GM19099 (cell line): ENCODE results near the gene AVL9.

Source experiments
- POLR2A ChIP-seq: IDR thresholded peaks from 3 replicates; pipeline ENCODE4 v1.6.1; 2011; ENCODE audit warnings: low read depth; ENCODE audit not compliant: insufficient read length; ENCODE audit errors: extremely low read depth

Gene AVL9

DNA sequence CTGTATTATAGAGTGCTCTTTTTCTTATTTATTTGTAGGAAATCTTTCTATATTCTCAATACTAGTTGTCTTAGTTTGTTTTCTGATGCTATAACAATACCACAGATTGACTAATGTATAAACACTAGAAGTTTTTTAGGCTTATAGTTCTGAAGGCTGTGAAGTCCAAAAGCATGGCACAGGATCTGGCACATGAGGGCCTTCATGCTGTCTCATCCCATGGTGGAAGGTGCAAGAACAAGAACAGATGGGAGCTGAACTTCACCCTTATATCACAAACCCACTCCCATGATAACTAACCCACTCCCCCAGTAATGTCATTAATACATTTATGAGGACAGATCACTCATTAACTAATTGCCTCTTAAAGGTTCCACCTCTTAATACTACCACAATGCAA lies 109.7 kb downstream of the AVL9 start:
- TF ChIP-seq POLR2A: no peak

DNA sequence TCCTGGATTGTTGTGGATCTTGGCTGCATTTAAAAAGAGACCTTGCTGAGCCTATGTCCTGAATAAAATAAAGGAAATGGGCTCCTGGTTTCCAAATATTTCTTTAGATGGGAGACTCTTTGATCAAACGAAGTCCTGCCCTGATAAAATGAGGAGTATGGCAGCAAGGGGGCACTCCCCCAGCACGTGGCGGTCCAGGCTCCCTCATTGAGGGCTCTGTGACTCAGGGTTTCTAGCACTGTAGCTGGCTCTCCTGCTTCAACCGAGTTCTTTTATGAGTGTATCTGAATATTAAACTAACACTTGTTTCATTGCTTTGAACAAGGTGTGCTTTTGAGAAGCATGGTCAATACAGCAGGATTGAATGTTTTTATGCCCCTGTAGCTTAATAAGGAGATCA lies 114.2 kb downstream of the AVL9 start:
- no peak for TF ChIP-seq POLR2A

DNA sequence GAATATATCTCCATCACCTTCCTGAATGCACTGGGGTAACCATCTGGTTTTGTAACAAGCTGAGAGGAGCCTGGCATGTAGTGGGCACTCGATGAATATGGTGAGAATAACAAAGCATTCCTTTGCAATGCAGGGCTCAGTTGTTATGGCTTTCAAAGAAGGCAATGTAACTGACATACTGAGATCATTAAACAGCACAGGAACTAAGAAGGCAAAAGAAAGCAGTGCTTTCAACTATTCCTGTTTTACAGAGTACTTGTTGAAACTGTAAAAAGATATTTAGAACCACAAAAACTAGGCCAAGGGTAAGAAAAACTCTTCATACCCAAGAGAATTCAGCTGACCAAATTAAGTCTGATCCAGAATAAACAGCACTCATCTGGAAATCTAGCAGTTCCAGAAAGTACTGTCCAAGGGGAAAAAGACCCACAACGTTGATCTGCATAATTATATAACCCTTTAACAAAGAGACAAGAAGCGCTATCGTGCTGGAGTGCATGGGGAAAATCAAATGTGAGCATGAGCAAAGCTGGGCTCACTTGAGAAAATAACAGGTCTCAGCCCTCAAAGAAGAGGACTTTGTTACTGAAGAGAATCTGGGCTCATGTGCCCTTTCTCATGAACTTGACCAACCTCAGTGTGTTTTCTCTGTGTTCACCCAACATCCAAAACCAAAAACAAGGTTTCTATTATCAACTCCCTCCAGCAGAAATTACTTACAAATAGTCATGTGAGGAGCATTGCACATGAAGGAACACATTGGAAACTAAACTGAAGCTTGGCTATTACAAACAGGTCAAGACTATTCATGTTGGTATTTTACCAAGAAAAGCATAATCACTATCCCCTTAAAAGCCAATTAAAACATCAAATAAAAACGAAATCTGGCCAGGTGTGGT lies 116.2 kb downstream of the AVL9 start:
- TF ChIP-seq POLR2A: no peak

GRCh38 chr7:32616625-32617024 lies 121.3 kb downstream of the AVL9 start:
- no peak for TF ChIP-seq POLR2A

DNA sequence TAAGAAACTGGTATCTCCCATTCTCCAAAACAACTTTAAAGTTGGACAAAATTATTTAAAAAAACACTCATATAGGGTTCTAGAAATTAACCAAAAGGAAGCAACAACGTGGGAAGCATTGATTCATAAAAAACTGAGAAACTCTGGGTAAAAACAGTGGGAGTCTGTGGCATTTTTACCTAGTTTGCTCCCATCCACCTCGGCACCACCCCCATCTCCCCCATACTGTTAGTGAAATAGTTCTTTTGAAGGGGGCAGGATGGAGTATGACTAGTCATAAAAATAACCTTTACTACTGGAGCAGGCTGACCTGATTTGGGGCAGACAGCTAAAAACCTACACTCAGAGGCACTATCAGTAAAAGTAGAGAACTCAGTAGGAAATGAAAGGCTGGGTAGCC lies 123.2 kb downstream of the AVL9 start:
- TF ChIP-seq POLR2A: no peak

DNA sequence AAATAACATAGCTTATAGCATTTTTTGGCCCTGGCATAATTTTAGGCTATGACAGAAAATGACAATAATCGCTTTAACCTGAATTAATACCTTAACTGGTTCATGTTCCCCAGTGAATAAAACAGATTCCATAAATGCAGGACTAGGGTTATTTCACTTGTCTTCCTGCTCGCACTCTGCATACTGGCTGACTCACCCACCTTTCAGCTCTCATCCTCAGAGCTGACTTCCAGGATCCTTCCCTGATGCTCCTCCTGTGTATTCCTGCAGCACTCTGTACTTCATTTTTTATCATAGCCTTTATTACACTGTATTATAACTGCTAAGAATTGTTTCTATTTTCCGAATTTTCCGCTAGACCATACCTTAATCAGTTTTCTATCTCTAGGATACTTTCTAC lies 123.7 kb downstream of the AVL9 start:
- TF ChIP-seq POLR2A: no peak

DNA sequence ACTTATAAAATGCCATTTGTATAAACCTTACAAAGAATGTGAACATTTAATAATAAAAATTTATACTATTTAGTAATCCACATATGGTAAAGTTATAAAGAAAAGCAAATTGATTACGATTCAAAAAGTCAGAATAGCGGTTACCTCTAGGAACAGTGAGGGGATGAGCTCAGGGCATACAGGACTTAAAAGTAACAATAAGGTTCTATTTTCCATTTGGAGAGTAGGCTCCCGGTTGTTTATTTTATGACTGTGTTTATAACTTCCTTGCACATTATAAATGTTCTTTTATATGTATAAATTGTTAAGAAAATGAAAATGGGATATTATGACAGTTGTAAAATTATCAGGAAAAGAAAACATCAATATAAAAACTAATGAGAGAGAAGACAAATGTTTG lies 135.7 kb downstream of the AVL9 start:
- no peak for TF ChIP-seq POLR2A
